ENCODE results near the gene CFAP90. TPM values are rescaled to one million over a fixed set of nuclear protein-coding genes. Genes with fewer than 3 reads are reported as not detected.

Gene CFAP90
- total and polyA plus RNA-seq, 7 donors, result not detected

GRCh38 chr5:7801891-7802614 is 48.9 kb downstream of the CFAP90 start:
- Histone ChIP-seq H3K36me3 (ENCODE audit: insufficient read depth in 1 of 2, low read depth in 1 of 2) (peaks cover 0 to 26% of the 10 kb centered on the region in 2 donors), H3K9me3 (no peaks in the 10 kb centered on the region), H3K27ac (peak overlapping the region; percentile 76), H3K27me3 (ENCODE audit: insufficient read depth in 3 of 3, low read length in 2 of 3) (no peaks in the 10 kb centered on the region), H3K4me1 (peaks cover 10% of the 10 kb centered on the region), H3K4me3 (no peak overlapping the region)
- intact Hi-C loops (cut with DNase I), result no loop called here
- 65 to 69% (median 67%) methylated on average over 14 of the region's 14 CpGs for WGBS, 3 donors
- ATAC-seq (peak; percentile 36 to 65 (median 50)), DNase-seq (no peak)
- TF ChIP-seq, protein P1, sequence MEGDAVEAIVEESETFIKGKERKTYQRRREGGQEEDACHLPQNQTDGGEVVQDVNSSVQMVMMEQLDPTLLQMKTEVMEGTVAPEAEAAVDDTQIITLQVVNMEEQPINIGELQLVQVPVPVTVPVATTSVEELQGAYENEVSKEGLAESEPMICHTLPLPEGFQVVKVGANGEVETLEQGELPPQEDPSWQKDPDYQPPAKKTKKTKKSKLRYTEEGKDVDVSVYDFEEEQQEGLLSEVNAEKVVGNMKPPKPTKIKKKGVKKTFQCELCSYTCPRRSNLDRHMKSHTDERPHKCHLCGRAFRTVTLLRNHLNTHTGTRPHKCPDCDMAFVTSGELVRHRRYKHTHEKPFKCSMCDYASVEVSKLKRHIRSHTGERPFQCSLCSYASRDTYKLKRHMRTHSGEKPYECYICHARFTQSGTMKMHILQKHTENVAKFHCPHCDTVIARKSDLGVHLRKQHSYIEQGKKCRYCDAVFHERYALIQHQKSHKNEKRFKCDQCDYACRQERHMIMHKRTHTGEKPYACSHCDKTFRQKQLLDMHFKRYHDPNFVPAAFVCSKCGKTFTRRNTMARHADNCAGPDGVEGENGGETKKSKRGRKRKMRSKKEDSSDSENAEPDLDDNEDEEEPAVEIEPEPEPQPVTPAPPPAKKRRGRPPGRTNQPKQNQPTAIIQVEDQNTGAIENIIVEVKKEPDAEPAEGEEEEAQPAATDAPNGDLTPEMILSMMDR (IDR thresholded peaks at IDR 0.05), result no peak

GRCh38 chr5:7795306-7795705 is 55.6 kb downstream of the CFAP90 start:
- DNase-seq, result no peak
- H3K27ac ChIP-seq, result no peak overlapping the region
- H3K27me3 ChIP-seq (ENCODE audit: insufficient read depth in 3 of 3, low read length in 2 of 3), result no peaks in the 10 kb centered on the region
- intact Hi-C loops (cut with DNase I), result no loop called here
- TF ChIP-seq, protein P1 (IDR thresholded peaks at IDR 0.05), result no peak
- no peaks in the 10 kb centered on the region for H3K4me1 ChIP-seq
- ATAC-seq, result no peak
- H3K9me3 ChIP-seq, result no peaks in the 10 kb centered on the region
- 58 to 74% (median 59%) methylated on average over 3 of the region's 3 CpGs for WGBS, 3 donors
- no peak overlapping the region for H3K4me3 ChIP-seq
- H3K36me3 ChIP-seq (ENCODE audit: insufficient read depth in 1 of 2, low read depth in 1 of 2), result peaks cover 0 to 8% of the 10 kb centered on the region in 2 donors

DNA sequence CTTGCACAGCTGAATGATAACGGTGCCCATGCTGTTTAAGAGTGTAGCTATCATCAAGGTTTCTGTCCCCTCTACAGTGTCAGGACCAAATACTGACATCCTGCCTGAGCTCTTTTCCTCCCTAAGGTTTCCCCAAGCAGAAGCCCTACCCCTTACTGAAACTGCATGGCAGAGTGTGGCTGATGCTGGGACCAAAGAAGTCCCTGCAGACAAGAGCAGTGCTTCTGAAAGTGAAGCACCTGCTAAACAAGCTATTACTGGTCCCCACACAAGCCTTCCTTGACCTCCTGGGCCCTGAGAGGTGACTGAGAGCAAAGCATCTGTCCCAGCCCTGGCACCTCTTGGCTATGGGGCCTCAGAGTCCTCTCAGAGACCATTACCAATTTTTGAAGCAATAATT is 56.1 kb downstream of the CFAP90 start:
- DNase-seq (no peak), ATAC-seq (no peak)
- Histone ChIP-seq H3K4me3 (no peak overlapping the region), H3K9me3 (no peaks in the 10 kb centered on the region), H3K27me3 (ENCODE audit: insufficient read depth in 3 of 3, low read length in 2 of 3) (no peaks in the 10 kb centered on the region), H3K36me3 (ENCODE audit: insufficient read depth in 1 of 2, low read depth in 1 of 2) (peaks cover 0 to 13% of the 10 kb centered on the region in 2 donors), H3K27ac (no peak overlapping the region), H3K4me1 (no peaks in the 10 kb centered on the region)
- TF ChIP-seq, protein P1 (IDR thresholded peaks at IDR 0.05), result no peak
- WGBS, 3 donors, result 67 to 83% (median 77%) methylated on average over 1 of the region's 1 CpG
- intact Hi-C loops (cut with DNase I), result no loop called here

DNA sequence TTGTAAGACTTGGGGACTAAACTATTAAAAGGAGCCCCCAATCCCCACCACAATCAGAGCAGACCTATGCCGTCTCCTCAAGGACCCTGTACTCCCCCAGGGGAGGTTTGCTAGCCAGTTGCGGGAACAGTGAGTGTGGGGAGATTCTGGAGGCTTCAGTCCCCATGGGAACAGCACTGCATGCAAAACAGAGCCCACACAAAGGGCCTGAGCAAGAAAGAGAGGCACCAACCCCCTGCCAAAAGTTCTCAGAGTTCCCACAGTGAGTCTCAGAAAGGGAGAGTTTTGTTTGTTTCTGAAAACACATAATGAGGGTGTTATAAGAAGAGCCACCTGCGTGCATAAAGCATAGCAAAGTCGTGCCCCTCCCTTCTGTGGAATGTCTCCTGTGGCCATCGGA is 56.6 kb downstream of the CFAP90 start:
- H3K27ac ChIP-seq, result no peak overlapping the region
- TF ChIP-seq, protein P1 (IDR thresholded peaks at IDR 0.05), result no peak
- peaks cover 0 to 15% of the 10 kb centered on the region in 2 donors for H3K36me3 ChIP-seq (ENCODE audit: insufficient read depth in 1 of 2, low read depth in 1 of 2)
- no peaks in the 10 kb centered on the region for H3K4me1 ChIP-seq
- WGBS, 3 donors, result 58 to 63% (median 59%) methylated on average over 5 of the region's 5 CpGs
- ATAC-seq (no peak), DNase-seq (no peak)
- intact Hi-C loops (cut with DNase I), result no loop called here
- H3K9me3 ChIP-seq, result no peaks in the 10 kb centered on the region
- H3K27me3 ChIP-seq (ENCODE audit: insufficient read depth in 3 of 3, low read length in 2 of 3), result no peaks in the 10 kb centered on the region
- no peak overlapping the region for H3K4me3 ChIP-seq

DNA sequence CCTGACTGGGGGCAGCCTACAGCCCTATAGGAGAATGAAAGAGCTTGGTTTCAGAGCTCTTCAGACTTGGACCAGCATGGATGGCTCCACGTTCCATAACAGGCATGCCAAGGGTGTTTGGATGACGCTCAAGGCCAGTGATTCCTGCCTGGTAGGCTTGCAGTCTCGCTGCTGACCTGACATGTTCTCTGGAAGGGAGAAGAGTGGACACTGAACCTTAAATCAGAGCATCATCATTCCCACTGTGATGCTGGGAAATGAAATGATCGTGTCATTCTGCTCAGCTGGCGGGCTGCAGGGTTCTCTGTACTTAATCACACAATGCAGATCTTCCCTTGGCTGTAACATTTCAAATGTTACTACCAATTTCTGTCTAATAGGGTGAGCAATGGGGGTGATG is 57.0 kb downstream of the CFAP90 start:
- DNase-seq (no peak), ATAC-seq (peak in 3 of 4 donors; percentile 65 to 79 (median 71))
- TF ChIP-seq, protein P1 (IDR thresholded peaks at IDR 0.05), result no peak
- intact Hi-C loops (cut with DNase I), result no loop called here
- H3K36me3 ChIP-seq (ENCODE audit: insufficient read depth in 1 of 2, low read depth in 1 of 2), result peaks cover 0 to 15% of the 10 kb centered on the region in 2 donors
- H3K4me3 ChIP-seq, result no peak overlapping the region
- H3K9me3 ChIP-seq, result no peaks in the 10 kb centered on the region
- H3K27me3 ChIP-seq (ENCODE audit: insufficient read depth in 3 of 3, low read length in 2 of 3), result no peaks in the 10 kb centered on the region
- H3K4me1 ChIP-seq, result no peaks in the 10 kb centered on the region
- no peak overlapping the region for H3K27ac ChIP-seq
- WGBS, 3 donors, result 37 to 53% (median 41%) methylated on average over 5 of the region's 5 CpGs
